Type B pancreatic cell (in vitro differentiated cells): ENCODE results near the gene HOXC10. TPM values are rescaled to one million over a fixed set of nuclear protein-coding genes. Genes with fewer than 3 reads are reported as not detected.

Source experiments
- DNase-seq: peaks from one replicate; pipeline ENCODE4 v3.0.0; 2021; ENCODE audit warnings: mixed read lengths; ENCODE audit not compliant: unreplicated experiment; ENCODE audit errors: extremely low spot score
- H3K27ac Mint-ChIP-seq: 2 replicates; pipeline ENCODE4 v1.8.0; 2021; ENCODE audit warnings: mild to moderate bottlenecking, mixed read lengths
- H3K27me3 Mint-ChIP-seq: 2 replicates; pipeline ENCODE4 v1.8.0; 2021; ENCODE audit warnings: mixed read lengths
- H3K36me3 Mint-ChIP-seq: 2 replicates; pipeline ENCODE4 v1.8.0; 2021; ENCODE audit warnings: mixed read lengths
- H3K4me1 Mint-ChIP-seq: one replicate; pipeline ENCODE4 v1.8.0; 2021; ENCODE audit warnings: mixed read lengths; ENCODE audit not compliant: unreplicated experiment
- H3K4me3 Mint-ChIP-seq: 2 replicates; pipeline ENCODE4 v1.8.0; 2021; ENCODE audit warnings: mild to moderate bottlenecking, mixed read lengths
- H3K9me3 Mint-ChIP-seq: 2 replicates; pipeline ENCODE4 v1.8.0; 2021; ENCODE audit warnings: mixed read lengths
- total RNA-seq: library from RNA; stranded (reverse); gene quantifications from 2 replicates; pipeline ENCODE4 v1.2.1, GENCODE V29; 2021; ENCODE audit warnings: low replicate concordance
- TF ChIP-seq, protein P1 (sequence below): fragments of 200-600 bp; sonication (generic); conservative IDR thresholded peaks from 2 replicates; pipeline ENCODE4 v1.5.0; 2021; ENCODE audit warnings: antibody characterized with exemption, mild to moderate bottlenecking

The HOXC10 gene
- total RNA-seq, 1 donor from 2014 or later: not detected

DNA sequence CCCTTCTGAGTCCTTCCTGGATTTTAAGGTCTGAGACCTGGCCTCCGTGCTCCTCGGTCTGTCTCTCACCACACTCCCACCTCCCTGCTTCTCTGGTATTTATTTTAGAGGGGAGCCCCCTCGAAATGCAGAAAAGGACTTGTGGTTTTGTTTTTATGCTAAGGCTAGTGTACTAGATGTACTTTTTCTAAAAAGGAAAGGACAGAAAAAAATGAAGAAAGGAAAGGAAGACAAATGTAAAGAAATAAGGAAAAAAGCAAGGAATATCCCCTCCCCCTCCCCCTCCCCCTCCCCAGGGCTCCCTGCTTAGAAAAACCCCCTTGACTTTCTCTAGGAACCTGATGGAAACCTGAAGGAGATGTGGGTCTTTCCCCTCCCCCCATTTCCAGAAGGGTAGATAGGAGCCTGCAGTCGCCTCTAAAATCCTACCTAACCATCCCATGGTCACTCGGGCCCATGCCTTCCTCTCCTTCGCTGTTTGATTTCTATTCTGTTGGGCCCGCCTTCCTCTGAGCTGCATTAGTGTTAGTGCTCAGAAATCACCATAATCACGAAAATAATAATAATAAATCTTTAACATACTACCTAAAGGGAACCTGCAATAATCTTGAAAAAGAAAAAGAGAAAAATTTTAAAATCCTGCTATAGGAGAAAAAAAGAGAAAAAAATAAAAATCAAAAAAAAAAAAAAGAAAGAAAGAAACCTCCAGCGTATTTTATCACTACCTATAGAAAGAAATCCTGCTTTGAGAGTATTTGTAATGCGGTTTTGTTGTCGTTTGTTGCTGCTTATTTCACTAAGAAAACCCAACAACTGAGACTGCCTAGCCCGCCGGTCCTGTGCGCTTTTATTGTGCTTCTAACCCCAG is 27.0 kb downstream of the HOXC10 start:
- DNase-seq: no peak
- TF ChIP-seq, protein P1, sequence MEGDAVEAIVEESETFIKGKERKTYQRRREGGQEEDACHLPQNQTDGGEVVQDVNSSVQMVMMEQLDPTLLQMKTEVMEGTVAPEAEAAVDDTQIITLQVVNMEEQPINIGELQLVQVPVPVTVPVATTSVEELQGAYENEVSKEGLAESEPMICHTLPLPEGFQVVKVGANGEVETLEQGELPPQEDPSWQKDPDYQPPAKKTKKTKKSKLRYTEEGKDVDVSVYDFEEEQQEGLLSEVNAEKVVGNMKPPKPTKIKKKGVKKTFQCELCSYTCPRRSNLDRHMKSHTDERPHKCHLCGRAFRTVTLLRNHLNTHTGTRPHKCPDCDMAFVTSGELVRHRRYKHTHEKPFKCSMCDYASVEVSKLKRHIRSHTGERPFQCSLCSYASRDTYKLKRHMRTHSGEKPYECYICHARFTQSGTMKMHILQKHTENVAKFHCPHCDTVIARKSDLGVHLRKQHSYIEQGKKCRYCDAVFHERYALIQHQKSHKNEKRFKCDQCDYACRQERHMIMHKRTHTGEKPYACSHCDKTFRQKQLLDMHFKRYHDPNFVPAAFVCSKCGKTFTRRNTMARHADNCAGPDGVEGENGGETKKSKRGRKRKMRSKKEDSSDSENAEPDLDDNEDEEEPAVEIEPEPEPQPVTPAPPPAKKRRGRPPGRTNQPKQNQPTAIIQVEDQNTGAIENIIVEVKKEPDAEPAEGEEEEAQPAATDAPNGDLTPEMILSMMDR: no peak
- H3K4me1 Mint-ChIP-seq: peaks cover 9% of the 10 kb centered on the region
- peaks cover 99% of the 10 kb centered on the region for H3K27me3 Mint-ChIP-seq
- H3K27ac Mint-ChIP-seq: no peak overlapping the region
- H3K4me3 Mint-ChIP-seq: no peak overlapping the region
- H3K9me3 Mint-ChIP-seq: no peaks in the 10 kb centered on the region
- H3K36me3 Mint-ChIP-seq: no peaks in the 10 kb centered on the region

DNA sequence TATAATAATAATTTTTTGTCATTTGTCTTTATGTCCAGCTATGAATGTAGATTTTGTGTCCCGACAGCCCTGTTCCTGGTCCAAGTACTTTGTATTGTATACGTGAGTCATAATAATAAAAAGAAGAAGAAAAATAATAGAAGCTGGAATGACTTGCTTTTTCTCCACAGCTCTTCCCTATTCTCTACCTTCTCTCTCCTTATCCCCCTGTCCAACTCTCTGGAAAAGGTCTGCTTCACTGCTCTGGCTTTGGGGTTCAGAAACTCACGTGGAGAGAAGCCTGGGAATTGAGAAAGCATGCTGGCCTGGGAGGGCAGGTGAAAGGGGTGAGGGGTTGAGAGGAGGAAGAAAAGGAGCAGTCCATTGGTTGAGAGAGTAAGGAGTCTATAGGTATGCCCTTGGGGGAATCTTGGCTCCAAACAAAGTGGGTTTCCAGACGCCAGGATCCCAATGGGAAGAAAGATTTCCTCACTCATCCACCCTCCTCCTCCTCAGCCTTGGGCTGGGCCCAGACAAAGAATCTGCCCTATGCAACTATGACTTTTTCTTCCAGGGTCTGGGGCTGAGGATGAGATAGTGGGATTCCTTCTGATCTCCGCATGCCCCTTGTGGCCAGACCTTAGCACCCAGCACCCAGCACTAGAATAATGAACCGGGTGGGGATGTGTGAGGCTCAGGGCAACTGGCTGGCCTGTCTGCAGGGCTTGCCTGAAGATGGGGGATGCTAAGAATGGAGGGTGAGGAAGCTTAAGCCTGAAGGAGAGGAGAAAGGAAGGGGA is 27.9 kb downstream of the HOXC10 start:
- Mint-ChIP-seq H3K4me1 (peaks cover 15% of the 10 kb centered on the region), H3K27ac (no peak overlapping the region), H3K4me3 (no peak overlapping the region)

DNA sequence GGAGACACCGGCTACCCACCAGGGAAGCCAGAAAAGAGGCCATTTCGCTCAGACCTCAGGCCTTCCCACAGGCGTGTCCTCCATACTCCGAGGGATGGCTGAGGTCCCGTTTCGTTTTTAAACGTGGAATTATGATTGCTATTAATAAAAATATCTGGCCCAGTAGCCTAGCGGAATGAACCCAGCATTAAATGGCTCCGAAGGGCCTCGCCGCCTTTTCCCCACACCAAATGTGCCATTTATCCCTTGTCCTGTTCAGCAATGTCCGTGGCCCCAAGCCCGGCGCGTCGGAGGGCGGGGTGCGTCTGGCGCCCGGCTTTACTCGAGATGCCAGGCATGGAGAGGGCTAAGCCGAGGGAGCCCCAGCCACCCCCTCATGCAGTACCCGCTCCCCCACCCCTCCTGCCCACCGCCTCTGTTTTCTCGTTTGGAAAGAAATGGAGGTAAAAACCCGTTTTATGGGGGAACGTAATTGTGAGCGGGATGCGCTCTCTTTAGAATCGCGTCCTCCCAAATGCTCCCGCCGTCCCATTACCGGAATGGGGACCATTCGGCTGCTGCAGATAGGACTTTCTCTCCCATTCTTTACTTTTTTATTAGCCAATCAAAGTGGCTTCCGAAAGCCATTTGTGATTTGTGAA is 29.6 kb downstream of the HOXC10 start:
- Mint-ChIP-seq H3K4me1 (peaks cover 18% of the 10 kb centered on the region), H3K4me3 (peak overlapping the region; percentile 62), H3K27ac (no peak overlapping the region), H3K27me3 (peaks cover 91% of the 10 kb centered on the region), H3K36me3 (no peaks in the 10 kb centered on the region), H3K9me3 (no peaks in the 10 kb centered on the region)
- TF ChIP-seq, protein P1: no peak
- DNase-seq: no peak

More for the DNA sequence above, 27.9 kb downstream of the HOXC10 start:
- H3K9me3 Mint-ChIP-seq: no peaks in the 10 kb centered on the region
- no peaks in the 10 kb centered on the region for H3K36me3 Mint-ChIP-seq
- H3K27me3 Mint-ChIP-seq: peaks cover 99% of the 10 kb centered on the region
- TF ChIP-seq, protein P1: no peak
- DNase-seq: no peak

DNA sequence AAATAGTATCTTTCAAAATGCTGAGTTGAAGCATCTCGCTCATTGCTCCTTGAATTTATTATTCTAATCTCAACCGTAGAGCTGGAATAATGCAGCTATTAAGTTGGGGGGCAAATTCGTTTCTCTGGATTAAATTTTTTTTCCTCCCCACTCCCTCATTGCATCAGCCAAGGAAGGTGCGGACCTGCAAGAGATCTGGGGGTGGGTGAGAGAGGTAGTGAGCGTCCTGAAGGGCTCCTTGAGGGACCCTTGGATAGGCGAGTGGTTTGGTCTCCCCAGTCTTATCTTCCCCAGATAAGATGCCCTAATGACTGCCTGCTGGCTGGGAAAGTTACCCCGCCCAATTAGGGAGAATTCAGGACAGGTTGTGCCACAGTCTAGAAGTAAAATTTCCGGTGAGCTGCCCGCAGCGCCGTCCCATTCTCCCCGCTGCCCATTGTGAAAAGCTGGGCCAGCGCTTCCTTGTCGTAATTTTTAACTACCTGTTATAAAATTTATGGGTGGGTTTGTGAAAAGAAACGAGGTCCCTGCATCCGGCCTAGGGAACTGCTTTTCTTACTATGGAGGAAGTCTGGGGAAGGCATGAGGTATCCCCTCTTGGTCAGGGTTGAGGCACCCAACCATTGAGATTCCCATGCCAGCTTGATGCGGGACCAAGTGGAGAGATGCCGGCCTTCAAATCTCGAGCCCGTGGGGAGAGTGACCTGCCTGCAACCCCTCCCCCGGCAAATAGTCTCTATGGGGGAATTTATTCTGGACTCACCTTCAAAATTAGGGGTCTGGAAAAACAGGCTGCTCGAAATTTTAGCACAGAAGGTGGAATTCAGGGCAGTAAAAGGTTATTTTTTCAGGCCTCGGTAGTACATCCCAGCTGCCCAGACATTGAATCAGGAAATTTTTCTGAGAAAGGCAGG is 30.3 kb downstream of the HOXC10 start:
- DNase-seq: no peak
- H3K36me3 Mint-ChIP-seq: peaks cover 4% of the 10 kb centered on the region
- no peak overlapping the region for H3K27ac Mint-ChIP-seq
- peaks cover 91% of the 10 kb centered on the region for H3K27me3 Mint-ChIP-seq
- peak overlapping the region; percentile 62 for H3K4me3 Mint-ChIP-seq
- H3K9me3 Mint-ChIP-seq: no peaks in the 10 kb centered on the region
- TF ChIP-seq, protein P1: no peak
- H3K4me1 Mint-ChIP-seq: peaks cover 15% of the 10 kb centered on the region

DNA sequence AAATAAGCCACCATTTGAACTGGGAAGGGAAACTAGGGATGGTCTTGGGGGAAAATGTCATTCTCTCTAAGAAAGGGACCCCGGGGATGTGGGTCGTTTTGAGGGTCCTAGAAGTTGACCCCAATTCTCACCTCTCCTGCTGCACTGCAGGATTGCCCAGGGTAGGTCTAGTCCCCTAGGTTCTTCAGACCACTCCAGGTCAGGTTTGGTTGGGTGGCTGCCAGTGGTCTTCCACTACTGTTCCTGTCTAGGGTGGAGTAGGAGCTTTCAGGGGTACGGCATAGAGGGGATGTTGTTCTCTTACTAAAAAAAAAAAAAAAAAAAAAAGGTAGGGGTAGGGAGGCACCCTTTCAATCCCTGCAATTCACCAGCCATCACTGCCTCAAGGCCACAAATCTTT is 31.1 kb downstream of the HOXC10 start:
- H3K9me3 Mint-ChIP-seq: no peaks in the 10 kb centered on the region
- no peak overlapping the region for H3K27ac Mint-ChIP-seq
- no peak for DNase-seq
- peaks cover 91% of the 10 kb centered on the region for H3K27me3 Mint-ChIP-seq
- TF ChIP-seq, protein P1: no peak
- H3K4me1 Mint-ChIP-seq: peaks cover 12% of the 10 kb centered on the region
- peaks cover 4% of the 10 kb centered on the region for H3K36me3 Mint-ChIP-seq
- peak overlapping the region; percentile 86 for H3K4me3 Mint-ChIP-seq
